ENCODE data around the gene PITRM1. TPM values are rescaled to one million over a fixed set of nuclear protein-coding genes. Genes with fewer than 3 reads are reported as not detected.

PITRM1 gene
- total RNA-seq, 2 experiments from 2014 or later, result 34.6 to 40.3 TPM

DNA sequence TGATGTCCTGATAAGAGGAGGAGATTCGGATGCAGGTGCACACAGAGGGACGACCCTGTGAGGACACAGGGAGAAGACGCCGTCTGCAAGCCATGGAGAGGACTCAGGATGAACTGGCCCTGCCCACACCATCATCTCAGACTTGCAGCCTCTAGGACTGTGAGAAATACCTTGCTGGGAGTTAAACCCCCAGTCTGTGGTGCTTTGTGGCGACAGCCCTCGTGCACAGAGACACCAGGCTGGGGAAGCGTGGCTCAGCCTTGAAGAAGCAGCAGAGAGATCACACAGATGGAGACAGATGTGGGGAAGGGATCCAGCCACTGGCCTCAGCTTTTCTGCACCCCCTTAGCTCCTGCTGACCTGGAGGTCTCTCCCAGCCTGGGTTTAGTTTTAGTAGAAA is 26.3 kb upstream of the PITRM1 start:
- Histone ChIP-seq H3K4me2 (ENCODE audit: low read length) (no peak overlapping the region), H2AFZ (ENCODE audit: low read length) (no peak overlapping the region), H3K4me1 (ENCODE audit: insufficient read depth, low read length, poor library complexity, severe bottlenecking) (no peaks in the 10 kb centered on the region), H3K36me3 (ENCODE audit: insufficient read depth, low read length) (no peaks in the 10 kb centered on the region), H3K9me2 (ENCODE audit: insufficient read depth, low read length) (no peaks in the 10 kb centered on the region), H3K79me2 (ENCODE audit: insufficient read depth, low read depth, low read length) (no peaks in the 10 kb centered on the region), H3K9me3 (ENCODE audit: low read length) (no peaks in the 10 kb centered on the region), H4K20me1 (ENCODE audit: insufficient read depth, low read length) (no peaks in the 10 kb centered on the region), H3K4me3 (ENCODE audit: low read depth, low read length, poor library complexity, severe bottlenecking) (no peak overlapping the region), H3K27ac (ENCODE audit: low read depth, low read length, poor library complexity, severe bottlenecking) (no peak overlapping the region)
- no peak for TF ChIP-seq EZH2phosphoT487 (IDR thresholded peaks at IDR 0.05; ENCODE audit: borderline replicate concordance, low read depth, low read length)
- TF ChIP-seq, protein P1, sequence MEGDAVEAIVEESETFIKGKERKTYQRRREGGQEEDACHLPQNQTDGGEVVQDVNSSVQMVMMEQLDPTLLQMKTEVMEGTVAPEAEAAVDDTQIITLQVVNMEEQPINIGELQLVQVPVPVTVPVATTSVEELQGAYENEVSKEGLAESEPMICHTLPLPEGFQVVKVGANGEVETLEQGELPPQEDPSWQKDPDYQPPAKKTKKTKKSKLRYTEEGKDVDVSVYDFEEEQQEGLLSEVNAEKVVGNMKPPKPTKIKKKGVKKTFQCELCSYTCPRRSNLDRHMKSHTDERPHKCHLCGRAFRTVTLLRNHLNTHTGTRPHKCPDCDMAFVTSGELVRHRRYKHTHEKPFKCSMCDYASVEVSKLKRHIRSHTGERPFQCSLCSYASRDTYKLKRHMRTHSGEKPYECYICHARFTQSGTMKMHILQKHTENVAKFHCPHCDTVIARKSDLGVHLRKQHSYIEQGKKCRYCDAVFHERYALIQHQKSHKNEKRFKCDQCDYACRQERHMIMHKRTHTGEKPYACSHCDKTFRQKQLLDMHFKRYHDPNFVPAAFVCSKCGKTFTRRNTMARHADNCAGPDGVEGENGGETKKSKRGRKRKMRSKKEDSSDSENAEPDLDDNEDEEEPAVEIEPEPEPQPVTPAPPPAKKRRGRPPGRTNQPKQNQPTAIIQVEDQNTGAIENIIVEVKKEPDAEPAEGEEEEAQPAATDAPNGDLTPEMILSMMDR (conservative IDR thresholded peaks at IDR 0.05; ENCODE audit: low read length), result no peak
- intact Hi-C loops (cut with micrococcal nuclease; ENCODE audit: unreplicated experiment), result no loop called here
- CTCF ChIA-PET (ENCODE audit: unreplicated experiment), result no interaction called here
- no TSS peak for BruUV-seq (replicated peaks)
- no peak for DNase-seq (ENCODE audit: low spot score)
- POLR2A ChIA-PET, result no interaction called here

DNA sequence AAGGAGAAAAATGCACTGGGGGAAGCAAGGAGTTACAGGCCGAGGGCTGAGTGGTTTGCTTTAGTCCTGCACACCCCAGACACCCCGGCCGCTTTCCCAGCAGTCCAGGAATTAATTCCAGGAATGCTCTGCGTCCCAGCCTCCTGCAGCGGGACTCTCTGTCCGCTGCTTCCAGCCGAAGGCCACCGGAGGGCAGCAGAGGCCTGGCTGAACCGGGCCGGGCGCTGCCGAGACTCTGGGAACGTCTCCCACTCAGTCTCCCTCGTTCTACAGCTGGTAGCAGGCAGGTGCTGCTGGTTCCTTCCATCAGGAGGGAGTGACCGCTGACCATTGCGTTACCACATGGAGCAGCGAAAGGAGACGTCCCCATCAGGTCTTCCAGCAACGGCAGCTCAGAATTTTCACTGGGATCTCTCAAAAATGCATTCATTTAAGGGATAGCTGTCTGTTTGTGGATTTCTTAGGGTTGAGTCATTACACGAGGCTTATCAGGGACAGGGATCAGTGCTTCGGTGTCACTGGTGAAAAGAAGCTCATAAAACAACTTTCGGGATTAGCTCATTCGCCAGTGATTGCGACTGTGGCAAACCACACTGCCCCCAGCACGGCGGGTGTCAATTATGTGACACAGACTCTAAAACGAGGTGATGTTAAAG is 24.9 kb upstream of the PITRM1 start:
- no peak for TF ChIP-seq EZH2phosphoT487 (IDR thresholded peaks at IDR 0.05; ENCODE audit: borderline replicate concordance, low read depth, low read length)
- TF ChIP-seq, protein P1 (conservative IDR thresholded peaks at IDR 0.05; ENCODE audit: low read length), result peak; percentile 79
- no peaks in the 10 kb centered on the region for H4K20me1 ChIP-seq (ENCODE audit: insufficient read depth, low read length)
- H3K4me3 ChIP-seq (ENCODE audit: low read depth, low read length, poor library complexity, severe bottlenecking), result no peak overlapping the region
- no peak overlapping the region for H2AFZ ChIP-seq (ENCODE audit: low read length)
- H3K27ac ChIP-seq (ENCODE audit: low read depth, low read length, poor library complexity, severe bottlenecking), result no peak overlapping the region
- ChIA-PET POLR2A (no interaction called here), CTCF (ENCODE audit: unreplicated experiment) (no interaction called here)
- no peak overlapping the region for H3K4me2 ChIP-seq (ENCODE audit: low read length)
- peak; percentile 34 for DNase-seq (ENCODE audit: low spot score)
- H3K79me2 ChIP-seq (ENCODE audit: insufficient read depth, low read depth, low read length), result no peaks in the 10 kb centered on the region
- H3K9me2 ChIP-seq (ENCODE audit: insufficient read depth, low read length), result no peaks in the 10 kb centered on the region
- H3K4me1 ChIP-seq (ENCODE audit: insufficient read depth, low read length, poor library complexity, severe bottlenecking), result no peaks in the 10 kb centered on the region
- BruUV-seq (replicated peaks), result no TSS peak
- intact Hi-C loops (cut with micrococcal nuclease; ENCODE audit: unreplicated experiment), result no loop called here
- H3K9me3 ChIP-seq (ENCODE audit: low read length), result no peaks in the 10 kb centered on the region
- no peaks in the 10 kb centered on the region for H3K36me3 ChIP-seq (ENCODE audit: insufficient read depth, low read length)

DNA sequence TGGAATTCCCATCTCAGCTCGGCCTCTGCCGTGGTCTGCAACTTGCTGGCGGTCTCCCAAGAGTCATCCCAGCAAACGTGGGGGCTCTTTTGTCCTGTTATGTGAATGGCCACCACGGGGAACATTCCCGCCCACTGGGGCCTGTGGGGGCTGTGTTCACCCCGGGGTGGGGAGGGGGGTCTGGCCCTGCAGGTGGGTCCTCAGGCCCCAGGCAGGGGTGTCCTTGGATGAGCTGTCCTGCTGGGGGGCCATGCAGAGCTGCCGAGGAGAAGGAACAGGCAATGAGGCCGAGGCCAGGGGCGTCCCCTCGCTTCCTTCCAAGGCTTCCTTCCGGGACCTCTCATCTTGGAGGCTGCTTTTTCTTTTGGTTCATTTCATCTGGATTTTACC is 24.4 kb upstream of the PITRM1 start:
- no peak overlapping the region for H3K4me2 ChIP-seq (ENCODE audit: low read length)
- ChIA-PET CTCF (ENCODE audit: unreplicated experiment) (no interaction called here), POLR2A (no interaction called here)
- no peak overlapping the region for H2AFZ ChIP-seq (ENCODE audit: low read length)
- H3K79me2 ChIP-seq (ENCODE audit: insufficient read depth, low read depth, low read length), result no peaks in the 10 kb centered on the region
- no peak for DNase-seq (ENCODE audit: low spot score)
- TF ChIP-seq, protein P1 (conservative IDR thresholded peaks at IDR 0.05; ENCODE audit: low read length), result no peak
- TF ChIP-seq EZH2phosphoT487 (IDR thresholded peaks at IDR 0.05; ENCODE audit: borderline replicate concordance, low read depth, low read length), result no peak
- H3K27ac ChIP-seq (ENCODE audit: low read depth, low read length, poor library complexity, severe bottlenecking), result no peak overlapping the region
- H3K36me3 ChIP-seq (ENCODE audit: insufficient read depth, low read length), result no peaks in the 10 kb centered on the region
- H3K9me3 ChIP-seq (ENCODE audit: low read length), result no peaks in the 10 kb centered on the region
- intact Hi-C loops (cut with micrococcal nuclease; ENCODE audit: unreplicated experiment), result no loop called here
- no peaks in the 10 kb centered on the region for H3K4me1 ChIP-seq (ENCODE audit: insufficient read depth, low read length, poor library complexity, severe bottlenecking)
- H3K4me3 ChIP-seq (ENCODE audit: low read depth, low read length, poor library complexity, severe bottlenecking), result no peak overlapping the region
- H3K9me2 ChIP-seq (ENCODE audit: insufficient read depth, low read length), result no peaks in the 10 kb centered on the region
- H4K20me1 ChIP-seq (ENCODE audit: insufficient read depth, low read length), result no peaks in the 10 kb centered on the region
- BruUV-seq (replicated peaks), result no TSS peak
